GM03348 (cell line): ENCODE data around the gene GUCD1.
"Not testable (repeated sequence)": the region's sequence is repeated elsewhere in the genome, so short reads cannot be mapped to it uniquely, and the experiment has no call there.

Experiments used
- DNase-seq: peaks from one replicate; pipeline ENCODE4 v3.0.0; 2012; ENCODE audit warnings: low spot score

The GUCD1 gene

GRCh38 chr22:24554313-24555164, at the start of gene GUCD1:
Gene GUCD1 (minus strand): TSS chr22:24555138. CDS start chr22:24554991, 147 bp downstream.
- DNase-seq = peak; percentile 40

- not testable (repeated sequence) for DNase-seq
Measured at GRCh38 chr22:24603770-24604629, 49.1 kb upstream of the GUCD1 start.

GRCh38 chr22:24602847-24603769, 48.2 kb upstream of the GUCD1 start, which contains the start of gene GGT1:
Gene GGT1 (plus strand): TSS chr22:24603193. CDS start chr22:24611082, 7,889 bp downstream.
- DNase-seq = not testable (repeated sequence)

- not testable (repeated sequence) for DNase-seq
Measured at GRCh38 chr22:24602105-24602749, 47.3 kb upstream of the GUCD1 start.

- no peak for DNase-seq
Measured at GRCh38 chr22:24601217-24602104, 46.5 kb upstream of the GUCD1 start.

GRCh38 chr22:24599958-24600715, 45.2 kb upstream of the GUCD1 start:
- not testable (repeated sequence) for DNase-seq

GRCh38 chr22:24599514-24599913, 44.6 kb upstream of the GUCD1 start:
- DNase-seq = no peak

- DNase-seq = not testable (repeated sequence)
Measured at GRCh38 chr22:24597076-24597475, 42.1 kb upstream of the GUCD1 start.

GRCh38 chr22:24595863-24596262, 40.9 kb upstream of the GUCD1 start:
- DNase-seq = no peak

GRCh38 chr22:24595228-24595627, 40.3 kb upstream of the GUCD1 start:
- DNase-seq = no peak

- no peak for DNase-seq
Measured at GRCh38 chr22:24594569-24595120, 39.7 kb upstream of the GUCD1 start.

- no peak for DNase-seq
Measured at GRCh38 chr22:24593836-24594568, 39.1 kb upstream of the GUCD1 start.

GRCh38 chr22:24593559-24593835, 38.6 kb upstream of the GUCD1 start:
- DNase-seq = not testable (repeated sequence)

GRCh38 chr22:24592851-24593558, 38.1 kb upstream of the GUCD1 start, which contains the start of gene LRRC75B:
Gene LRRC75B (minus strand): TSS chr22:24593073. CDS start chr22:24593039, 34 bp downstream.
- DNase-seq = peak; percentile 96

- peak; percentile 44 for DNase-seq
Measured at GRCh38 chr22:24592058-24592850, 37.3 kb upstream of the GUCD1 start.

GRCh38 chr22:24591286-24591830, 36.4 kb upstream of the GUCD1 start:
- no peak for DNase-seq
